Right renal pelvis (tissue), 4 donors: ENCODE data around the gene UNCX. TPM values are rescaled to one million over a fixed set of nuclear protein-coding genes. Genes with fewer than 3 reads are reported as not detected.
"Not testable (repeated sequence)": the region's sequence is repeated elsewhere in the genome, so short reads cannot be mapped to it uniquely, and the experiment has no call there.

Experiments
- DNase-seq, 4 donors: peaks; one replicate each; pipeline ENCODE4 v3.0.0-alpha.2; 2013; ENCODE audit warnings: low read depth in 4 of 4, low spot score in 3 of 4, missing footprints in 1 of 4
- polyA plus RNA-seq, 4 donors: library from polyadenylated mRNA; unstranded; fragments of 120-200 nt; gene quantifications; one replicate each; pipeline ENCODE4 v1.2.1, GENCODE V29; 2013; ENCODE audit not compliant: insufficient read length in 4 of 4

Gene UNCX
- polyA plus RNA-seq, 4 donors, result 6.5 to 14.9 (median 9.9) TPM

GRCh38 chr7:1254281-1255079 lies 21.8 kb downstream of the UNCX start:
- no peak for DNase-seq

GRCh38 chr7:1255080-1255816 lies 22.6 kb downstream of the UNCX start:
- no peak for DNase-seq

GRCh38 chr7:1255817-1256340 lies 23.2 kb downstream of the UNCX start:
- DNase-seq, result no peak

GRCh38 chr7:1256621-1257020 lies 23.9 kb downstream of the UNCX start:
- no peak for DNase-seq

- DNase-seq, result no peak
These were observed 24.5 kb downstream of the UNCX start for GRCh38 chr7:1257221-1257620.

GRCh38 chr7:1257863-1258262 lies 25.2 kb downstream of the UNCX start:
- DNase-seq, result no peak

- no peak for DNase-seq
These were observed 27.1 kb downstream of the UNCX start for GRCh38 chr7:1259621-1260243.

- no peak for DNase-seq
These were observed 27.6 kb downstream of the UNCX start for GRCh38 chr7:1260244-1260635.

- DNase-seq, result not testable (repeated sequence)
These were observed 28.4 kb downstream of the UNCX start for GRCh38 chr7:1261036-1261435.

- no peak for DNase-seq
These were observed 29.8 kb downstream of the UNCX start for GRCh38 chr7:1262441-1262840.

GRCh38 chr7:1263391-1263951 lies 30.8 kb downstream of the UNCX start:
- no peak for DNase-seq

GRCh38 chr7:1264345-1265280 lies 31.9 kb downstream of the UNCX start:
- no peak for DNase-seq

GRCh38 chr7:1267016-1267900 lies 34.6 kb downstream of the UNCX start:
- DNase-seq, result no peak

GRCh38 chr7:1268076-1268815 lies 35.6 kb downstream of the UNCX start:
- DNase-seq, result no peak

GRCh38 chr7:1268866-1269265 lies 36.2 kb downstream of the UNCX start:
- no peak for DNase-seq

- DNase-seq, result no peak
These were observed 36.7 kb downstream of the UNCX start for GRCh38 chr7:1269336-1269890.

- no peak for DNase-seq
These were observed 37.5 kb downstream of the UNCX start for GRCh38 chr7:1270181-1270580.

GRCh38 chr7:1271046-1271445 lies 38.4 kb downstream of the UNCX start:
- no peak for DNase-seq
